Measurements from ENCODE around the gene CCR4. TPM values are rescaled to one million over a fixed set of nuclear protein-coding genes. Genes with fewer than 3 reads are reported as not detected.

Gene CCR4
- total and polyA plus RNA-seq, 2 of the 8 experiments (the other 6 are each of a cell fraction or from before 2014, with no cell fraction given): 0.11 to 0.15 TPM

GRCh38 chr3:32947789-32948238 lies 3.6 kb upstream of the CCR4 start (continued):
- TF ChIP-seq RAD21 (IDR thresholded peaks at IDR 0.05 in 1 of 2, conservative IDR thresholded peaks at IDR 0.05 in 1 of 2; ENCODE audit: low read depth in 2 of 2, low read length in 2 of 2): peak; percentile 98

All from H1 (cell line).